PC-9 (cell line): Measurements from ENCODE around the gene CCL25. TPM values are rescaled to one million over a fixed set of nuclear protein-coding genes. Genes with fewer than 3 reads are reported as not detected.

Source experiments
- BruUV-seq: library from RNA; stranded (reverse); fragments of 400-500 nt; replicated peaks from 2 replicates; lab custom pipeline; 2021; lab: Mats Ljungman, UMichigan
- CTCF ChIA-PET: fragments of 300-600 bp; sonication (Branson Sonifier 250); formaldehyde crosslinking; loops from one replicate; lab custom pipeline; 2022; ENCODE audit warnings: antibody characterized with exemption; lab: Charles Lee
- POLR2A ChIA-PET: fragments of 300-600 bp; sonication (Branson Sonifier 250); formaldehyde crosslinking; loops from one replicate; lab custom pipeline; 2022; ENCODE audit warnings: antibody characterized with exemption; ENCODE audit not compliant: unreplicated experiment; lab: Charles Lee
- DNase-seq, 2 experiments: peaks; one replicate each; pipeline versions ENCODE4 v3.0.0 to v3.0.0-alpha.2; 2015 to 2022; ENCODE audit warnings: mixed read lengths in 1 of 2
- H2AFZ ChIP-seq: fragments of 200-600 bp; sonication (generic); 2 replicates; pipeline ENCODE4 v1.8.1; 2017; ENCODE audit warnings: antibody characterized with exemption
- H3F3A ChIP-seq: fragments of 200-600 bp; sonication (generic); 2 replicates; pipeline ENCODE4 v1.8.1; 2017; ENCODE audit warnings: antibody characterized with exemption, mild to moderate bottlenecking, low read depth; ENCODE audit not compliant: insufficient read depth
- H3K27ac ChIP-seq: fragments of 200-600 bp; sonication (generic); 2 replicates; pipeline ENCODE4 v1.6.1; 2016; ENCODE audit warnings: mixed run types
- H3K27me3 ChIP-seq: fragments of 200-600 bp; sonication (generic); 2 replicates; pipeline ENCODE4 v1.6.1; 2016; ENCODE audit warnings: low read depth, mixed run types; ENCODE audit not compliant: insufficient read depth
- H3K36me3 ChIP-seq: fragments of 200-600 bp; sonication (generic); 2 replicates; pipeline ENCODE4 v1.6.1; 2016; ENCODE audit warnings: low read depth, mixed run types
- H3K4me1 ChIP-seq: fragments of 200-600 bp; sonication (generic); replicated peaks from 2 replicates; pipeline ENCODE4 v1.6.1; 2016; ENCODE audit warnings: mixed run types; ENCODE audit not compliant: insufficient read depth
- H3K4me2 ChIP-seq: fragments of 200-600 bp; sonication (generic); 2 replicates; pipeline ENCODE4 v1.6.1; 2017; ENCODE audit warnings: mixed run types
- H3K4me3 ChIP-seq: fragments of 200-600 bp; sonication (generic); 2 replicates; pipeline ENCODE4 v1.6.1; 2016; ENCODE audit warnings: mixed run types
- H3K79me2 ChIP-seq: fragments of 200-600 bp; sonication (generic); 2 replicates; pipeline ENCODE4 v1.6.1; 2017; ENCODE audit warnings: low read depth, mixed run types
- H3K9me2 ChIP-seq: fragments of 200-600 bp; sonication (generic); 2 replicates; pipeline ENCODE4 v1.8.1; 2017; ENCODE audit warnings: mild to moderate bottlenecking; ENCODE audit not compliant: insufficient read depth
- H3K9me3 ChIP-seq: fragments of 200-600 bp; sonication (generic); 2 replicates; pipeline ENCODE4 v1.8.1; 2016; ENCODE audit warnings: low read depth; ENCODE audit not compliant: insufficient read depth
- H4K20me1 ChIP-seq: fragments of 200-600 bp; sonication (generic); 2 replicates; pipeline ENCODE4 v1.8.1; 2017; ENCODE audit not compliant: insufficient read depth
- CTCF ChIP-seq: fragments of 200-600 bp; sonication (generic); conservative IDR thresholded peaks from 2 replicates; pipeline ENCODE4 v1.6.1; 2017; ENCODE audit warnings: mixed run types, antibody characterized with exemption, mild to moderate bottlenecking, moderate library complexity
- EZH2 ChIP-seq: fragments of 200-600 bp; sonication (generic); IDR thresholded peaks from 2 replicates; pipeline ENCODE4 v1.8.0; 2017; ENCODE audit warnings: antibody characterized with exemption, low read depth
- intact Hi-C: fragments of 100-400 bp; cut with micrococcal nuclease; formaldehyde crosslinking; loops from one replicate; pipeline ENCODE4 v1.10.0; 2022; ENCODE audit not compliant: unreplicated experiment
- total RNA-seq: library from RNA; stranded (reverse); gene quantifications from 2 replicates; pipeline ENCODE4 v1.2.3, GENCODE V29; 2021

CCL25 gene
- total RNA-seq, 1 experiment from 2014 or later, result not detected

DNA sequence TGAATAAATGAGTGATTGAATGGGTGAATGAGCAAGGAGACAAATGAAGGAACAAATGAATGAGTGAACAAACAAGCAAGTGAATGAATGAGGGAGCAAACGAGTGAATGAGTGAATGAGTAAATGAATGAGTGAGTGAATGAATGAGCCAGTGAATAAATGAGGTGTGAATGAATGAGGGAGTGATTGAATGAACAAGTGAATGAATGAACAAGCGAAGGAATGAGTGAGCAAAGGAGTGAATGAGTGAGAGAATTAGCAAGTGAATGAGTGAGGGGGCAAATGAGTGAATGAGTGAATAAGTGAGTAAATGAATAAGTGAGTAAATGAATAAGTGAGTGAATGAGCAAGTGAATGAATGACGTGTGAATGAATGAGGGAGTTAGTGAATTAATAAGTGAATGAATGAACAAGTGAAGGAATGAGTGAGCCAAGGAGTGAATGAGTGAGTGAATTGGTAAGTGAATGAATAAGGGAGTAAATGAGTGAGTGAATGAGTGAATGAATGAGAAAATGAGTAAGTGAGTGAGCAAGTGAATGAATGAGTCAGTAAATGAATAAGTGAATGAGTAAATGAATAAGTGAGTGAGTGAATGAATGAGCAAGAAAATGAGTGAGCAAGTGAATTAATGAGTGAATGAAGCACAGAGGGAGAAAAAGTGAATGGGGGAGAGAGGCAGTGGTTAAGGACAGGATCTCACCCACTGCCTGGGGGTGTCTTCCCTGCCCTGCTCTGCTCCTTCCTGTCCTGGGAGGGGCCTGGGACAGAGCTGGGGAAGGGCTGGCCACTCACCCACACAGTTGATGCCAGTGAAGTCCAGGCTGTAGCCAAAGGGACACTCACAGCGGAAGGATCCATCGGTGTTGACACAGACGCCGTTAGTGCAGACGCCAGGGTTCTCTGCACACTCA, 36.4 kb downstream of the CCL25 start:
- CTCF ChIA-PET, result no interaction called here
- H3K9me3 ChIP-seq, result no peaks in the 10 kb centered on the region
- DNase-seq, result no peak
- no peaks in the 10 kb centered on the region for H3K36me3 ChIP-seq
- peaks cover 19% of the 10 kb centered on the region; the same call in 1 of the 2 replicates for H3K27me3 ChIP-seq
- H2AFZ ChIP-seq, result no peak overlapping the region
- POLR2A ChIA-PET, result no interaction called here
- no TSS peak for BruUV-seq
- peaks cover 5% of the 10 kb centered on the region; the same call in 1 of the 2 replicates for H3K4me1 ChIP-seq
- no peak for TF ChIP-seq EZH2
- TF ChIP-seq CTCF, result no peak
- no peak overlapping the region for H3K4me2 ChIP-seq
- no peaks in the 10 kb centered on the region for H3K9me2 ChIP-seq
- H3F3A ChIP-seq, result no peaks in the 10 kb centered on the region
- H4K20me1 ChIP-seq, result no peaks in the 10 kb centered on the region
- no peak overlapping the region for H3K27ac ChIP-seq
- intact Hi-C loops, result no loop called here
- no peaks in the 10 kb centered on the region for H3K79me2 ChIP-seq
- H3K4me3 ChIP-seq, result no peak overlapping the region

DNA sequence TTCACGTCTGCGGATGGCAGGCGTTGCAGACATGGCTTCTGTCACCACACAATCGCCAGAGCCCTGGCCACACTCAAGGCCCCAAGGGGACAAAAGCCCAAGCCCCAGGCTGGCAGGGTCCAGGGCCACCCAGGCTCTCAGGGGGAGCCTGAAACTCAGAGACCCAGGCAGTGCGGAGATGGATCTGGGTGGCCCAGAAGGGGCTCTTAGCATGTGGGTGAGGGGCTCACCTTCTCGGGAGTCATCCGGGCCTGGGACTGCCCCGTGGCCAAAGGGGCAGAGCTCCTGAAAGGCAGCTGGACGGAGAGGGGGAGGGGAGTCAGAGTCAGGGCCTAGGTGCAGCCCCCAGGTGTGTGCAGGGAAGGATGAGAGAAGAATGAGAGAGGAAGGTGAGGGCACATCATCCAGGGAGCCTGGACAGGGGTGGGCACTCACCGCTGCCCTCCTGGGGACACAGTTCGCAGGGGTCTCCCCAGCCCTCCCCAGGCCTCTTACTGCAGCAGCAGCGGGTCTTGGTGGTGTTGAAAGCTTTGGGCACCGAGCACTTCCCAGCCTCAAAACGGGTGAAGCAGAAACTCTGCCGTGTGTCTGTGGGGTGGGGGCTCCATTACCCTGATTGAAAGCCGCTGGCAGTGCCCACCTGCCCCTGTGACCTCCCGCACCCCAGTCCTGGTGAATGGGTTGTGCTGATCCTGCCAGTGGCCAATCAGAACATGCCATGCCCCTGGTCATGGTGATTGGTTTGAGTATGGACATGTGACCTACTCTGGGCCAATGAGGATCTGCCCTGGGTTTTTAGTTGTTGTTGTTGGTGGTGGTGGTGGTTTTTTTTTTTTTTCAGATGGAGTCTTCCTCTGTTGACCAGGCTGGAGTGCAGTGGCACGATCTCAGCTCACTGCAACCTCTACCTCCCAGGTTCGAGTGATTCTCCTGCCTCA, 37.4 kb downstream of the CCL25 start:
- intact Hi-C loops, result no loop called here
- peaks cover under 1% of the 10 kb centered on the region; the same call in 1 of the 2 replicates for H3K9me3 ChIP-seq
- peaks cover 5% of the 10 kb centered on the region; the same call in 1 of the 2 replicates for H3K4me1 ChIP-seq
- no peak overlapping the region for H3K27ac ChIP-seq
- H3K4me2 ChIP-seq, result no peak overlapping the region
- H2AFZ ChIP-seq, result no peak overlapping the region
- POLR2A ChIA-PET, result no interaction called here
- CTCF ChIA-PET, result no interaction called here
- H3K4me3 ChIP-seq, result no peak overlapping the region
- no peak for TF ChIP-seq CTCF
- no peak for TF ChIP-seq EZH2
- DNase-seq, result no peak
- peaks cover 19% of the 10 kb centered on the region; the same call in 1 of the 2 replicates for H3K27me3 ChIP-seq
- no peaks in the 10 kb centered on the region for H3K36me3 ChIP-seq
- H3K9me2 ChIP-seq, result no peaks in the 10 kb centered on the region
- BruUV-seq, result no TSS peak
- H3F3A ChIP-seq, result no peaks in the 10 kb centered on the region
- no peaks in the 10 kb centered on the region for H4K20me1 ChIP-seq
- H3K79me2 ChIP-seq, result no peaks in the 10 kb centered on the region

- CTCF ChIA-PET, result interaction anchor here (0.7 kb wide), 1 partner anchor 322 kb away, joined by 14 read pairs; the partner anchor contains the start of gene MARCHF2
- TF ChIP-seq CTCF, result no peak
- TF ChIP-seq EZH2, result no peak
- H3K4me1 ChIP-seq, result peaks cover 4% of the 10 kb centered on the region; the same call in 1 of the 2 replicates
- no TSS peak for BruUV-seq
- peaks cover 7% of the 10 kb centered on the region for H3K9me3 ChIP-seq
- no peaks in the 10 kb centered on the region for H3F3A ChIP-seq
- H3K4me2 ChIP-seq, result no peak overlapping the region
- peaks cover 19% of the 10 kb centered on the region; the same call in 1 of the 2 replicates for H3K27me3 ChIP-seq
- no peaks in the 10 kb centered on the region for H4K20me1 ChIP-seq
- H2AFZ ChIP-seq, result no peak overlapping the region
- no peak overlapping the region for H3K27ac ChIP-seq
- H3K79me2 ChIP-seq, result no peaks in the 10 kb centered on the region
- POLR2A ChIA-PET, result no interaction called here
- DNase-seq, result no peak
- no peak overlapping the region for H3K4me3 ChIP-seq
- H3K9me2 ChIP-seq, result no peaks in the 10 kb centered on the region
- intact Hi-C loops, result no loop called here
- no peaks in the 10 kb centered on the region for H3K36me3 ChIP-seq
Measured at GRCh38 chr19:8090950-8091349, 38.4 kb downstream of the CCL25 start.
